Measurements from ENCODE around the gene GNG12.

Gene GNG12

GRCh38 chr1:67745875-67746698 is 87.2 kb downstream of the GNG12 start:
- H3K4me3 ChIP-seq (ENCODE audit: low read depth, low read length) = no peak overlapping the region
- no peak overlapping the region for H2AFZ ChIP-seq (ENCODE audit: low read length, unreplicated experiment)
- H3K27me3 ChIP-seq (ENCODE audit: insufficient read depth, low read length) = no peaks in the 10 kb centered on the region
- peaks cover 72% of the 10 kb centered on the region for H3K4me1 ChIP-seq (ENCODE audit: control insufficient read depth, insufficient read depth, low read length, unreplicated experiment)
- H3K36me3 ChIP-seq (ENCODE audit: insufficient read depth, low read length) = no peaks in the 10 kb centered on the region; the same call in 1 of the 2 replicates
- H3K79me2 ChIP-seq (ENCODE audit: control insufficient read depth, insufficient read depth, low read length, unreplicated experiment) = peaks cover 64% of the 10 kb centered on the region
- H3K27ac ChIP-seq (ENCODE audit: low read depth, low read length) = peak overlapping the region; percentile 97

GRCh38 chr1:67743072-67743725 is 90.1 kb downstream of the GNG12 start:
- Histone ChIP-seq H3K4me1 (ENCODE audit: control insufficient read depth, insufficient read depth, low read length, unreplicated experiment) (peaks cover 50% of the 10 kb centered on the region), H2AFZ (ENCODE audit: low read length, unreplicated experiment) (no peak overlapping the region), H3K79me2 (ENCODE audit: control insufficient read depth, insufficient read depth, low read length, unreplicated experiment) (peaks cover 83% of the 10 kb centered on the region), H3K36me3 (ENCODE audit: insufficient read depth, low read length) (peaks cover 3% of the 10 kb centered on the region; the same call in 1 of the 2 replicates), H3K4me3 (ENCODE audit: low read depth, low read length) (no peak overlapping the region), H3K27me3 (ENCODE audit: insufficient read depth, low read length) (no peaks in the 10 kb centered on the region), H3K27ac (ENCODE audit: low read depth, low read length) (no peak overlapping the region)

GRCh38 chr1:67741736-67742135 is 91.5 kb downstream of the GNG12 start:
- Histone ChIP-seq H2AFZ (ENCODE audit: low read length, unreplicated experiment) (no peak overlapping the region), H3K79me2 (ENCODE audit: control insufficient read depth, insufficient read depth, low read length, unreplicated experiment) (peaks cover 77% of the 10 kb centered on the region)

GRCh38 chr1:67741121-67741520 is 92.1 kb downstream of the GNG12 start:
- H3K36me3 ChIP-seq (ENCODE audit: insufficient read depth, low read length) = peaks cover 3% of the 10 kb centered on the region; the same call in 1 of the 2 replicates

More at GRCh38 chr1:67741736-67742135, 91.5 kb downstream of the GNG12 start:
- Histone ChIP-seq H3K27ac (ENCODE audit: low read depth, low read length) (no peak overlapping the region), H3K4me3 (ENCODE audit: low read depth, low read length) (no peak overlapping the region), H3K4me1 (ENCODE audit: control insufficient read depth, insufficient read depth, low read length, unreplicated experiment) (peaks cover 45% of the 10 kb centered on the region), H3K27me3 (ENCODE audit: insufficient read depth, low read length) (no peaks in the 10 kb centered on the region), H3K36me3 (ENCODE audit: insufficient read depth, low read length) (peaks cover 3% of the 10 kb centered on the region; the same call in 1 of the 2 replicates)

GRCh38 chr1:67740543-67740942 is 92.7 kb downstream of the GNG12 start:
- H3K27ac ChIP-seq (ENCODE audit: low read depth, low read length) = no peak overlapping the region
- H3K4me1 ChIP-seq (ENCODE audit: control insufficient read depth, insufficient read depth, low read length, unreplicated experiment) = peaks cover 47% of the 10 kb centered on the region
- no peaks in the 10 kb centered on the region for H3K27me3 ChIP-seq (ENCODE audit: insufficient read depth, low read length)
- peaks cover 3% of the 10 kb centered on the region; the same call in 1 of the 2 replicates for H3K36me3 ChIP-seq (ENCODE audit: insufficient read depth, low read length)
- peaks cover 70% of the 10 kb centered on the region for H3K79me2 ChIP-seq (ENCODE audit: control insufficient read depth, insufficient read depth, low read length, unreplicated experiment)
- H2AFZ ChIP-seq (ENCODE audit: low read length, unreplicated experiment) = no peak overlapping the region
- no peak overlapping the region for H3K4me3 ChIP-seq (ENCODE audit: low read depth, low read length)

More at GRCh38 chr1:67741121-67741520, 92.1 kb downstream of the GNG12 start:
- Histone ChIP-seq H3K79me2 (ENCODE audit: control insufficient read depth, insufficient read depth, low read length, unreplicated experiment) (peaks cover 75% of the 10 kb centered on the region), H3K27me3 (ENCODE audit: insufficient read depth, low read length) (no peaks in the 10 kb centered on the region), H2AFZ (ENCODE audit: low read length, unreplicated experiment) (no peak overlapping the region), H3K27ac (ENCODE audit: low read depth, low read length) (no peak overlapping the region), H3K4me3 (ENCODE audit: low read depth, low read length) (no peak overlapping the region), H3K4me1 (ENCODE audit: control insufficient read depth, insufficient read depth, low read length, unreplicated experiment) (peaks cover 45% of the 10 kb centered on the region)

- Histone ChIP-seq H3K4me3 (ENCODE audit: low read depth, low read length) (no peak overlapping the region), H3K79me2 (ENCODE audit: control insufficient read depth, insufficient read depth, low read length, unreplicated experiment) (peaks cover 60% of the 10 kb centered on the region), H3K27me3 (ENCODE audit: insufficient read depth, low read length) (no peaks in the 10 kb centered on the region), H3K4me1 (ENCODE audit: control insufficient read depth, insufficient read depth, low read length, unreplicated experiment) (peaks cover 56% of the 10 kb centered on the region), H2AFZ (ENCODE audit: low read length, unreplicated experiment) (no peak overlapping the region), H3K27ac (ENCODE audit: low read depth, low read length) (no peak overlapping the region), H3K36me3 (ENCODE audit: insufficient read depth, low read length) (peaks cover 3% of the 10 kb centered on the region; the same call in 1 of the 2 replicates)
These were observed 93.9 kb downstream of the GNG12 start for GRCh38 chr1:67739361-67739760.

GRCh38 chr1:67738401-67738800 is 94.9 kb downstream of the GNG12 start:
- Histone ChIP-seq H3K27ac (ENCODE audit: low read depth, low read length) (peak overlapping the region; percentile 93), H3K79me2 (ENCODE audit: control insufficient read depth, insufficient read depth, low read length, unreplicated experiment) (peaks cover 60% of the 10 kb centered on the region), H3K4me3 (ENCODE audit: low read depth, low read length) (no peak overlapping the region), H3K4me1 (ENCODE audit: control insufficient read depth, insufficient read depth, low read length, unreplicated experiment) (peaks cover 59% of the 10 kb centered on the region), H2AFZ (ENCODE audit: low read length, unreplicated experiment) (no peak overlapping the region), H3K27me3 (ENCODE audit: insufficient read depth, low read length) (no peaks in the 10 kb centered on the region), H3K36me3 (ENCODE audit: insufficient read depth, low read length) (peaks cover 3% of the 10 kb centered on the region; the same call in 1 of the 2 replicates)

- Histone ChIP-seq H3K4me3 (ENCODE audit: low read depth, low read length) (no peak overlapping the region), H2AFZ (ENCODE audit: low read length, unreplicated experiment) (no peak overlapping the region), H3K27ac (ENCODE audit: low read depth, low read length) (peak overlapping the region; percentile 93), H3K36me3 (ENCODE audit: insufficient read depth, low read length) (peaks cover 3% of the 10 kb centered on the region; the same call in 1 of the 2 replicates), H3K4me1 (ENCODE audit: control insufficient read depth, insufficient read depth, low read length, unreplicated experiment) (peaks cover 60% of the 10 kb centered on the region), H3K27me3 (ENCODE audit: insufficient read depth, low read length) (no peaks in the 10 kb centered on the region), H3K79me2 (ENCODE audit: control insufficient read depth, insufficient read depth, low read length, unreplicated experiment) (peaks cover 59% of the 10 kb centered on the region)
These were observed 95.4 kb downstream of the GNG12 start for GRCh38 chr1:67737875-67738274.

GRCh38 chr1:67736750-67737149 is 96.5 kb downstream of the GNG12 start:
- no peak overlapping the region for H2AFZ ChIP-seq (ENCODE audit: low read length, unreplicated experiment)
- no peaks in the 10 kb centered on the region for H3K27me3 ChIP-seq (ENCODE audit: insufficient read depth, low read length)
- 0 out of 2 replicates have a peak, but pooled peaks cover 3% of the 10 kb centered on the region for H3K36me3 ChIP-seq (ENCODE audit: insufficient read depth, low read length)
- peak overlapping the region; percentile 46; the same call in 1 of the 2 replicates for H3K4me3 ChIP-seq (ENCODE audit: low read depth, low read length)
- H3K27ac ChIP-seq (ENCODE audit: low read depth, low read length) = peak overlapping the region; percentile 93
- peaks cover 66% of the 10 kb centered on the region for H3K79me2 ChIP-seq (ENCODE audit: control insufficient read depth, insufficient read depth, low read length, unreplicated experiment)
- peaks cover 67% of the 10 kb centered on the region for H3K4me1 ChIP-seq (ENCODE audit: control insufficient read depth, insufficient read depth, low read length, unreplicated experiment)

GRCh38 chr1:67735806-67736627 is 97.2 kb downstream of the GNG12 start:
- Histone ChIP-seq H3K27ac (ENCODE audit: low read depth, low read length) (peak overlapping the region; percentile 93), H3K27me3 (ENCODE audit: insufficient read depth, low read length) (no peaks in the 10 kb centered on the region), H3K4me1 (ENCODE audit: control insufficient read depth, insufficient read depth, low read length, unreplicated experiment) (peaks cover 59% of the 10 kb centered on the region), H3K4me3 (ENCODE audit: low read depth, low read length) (peak overlapping the region; percentile 46), H2AFZ (ENCODE audit: low read length, unreplicated experiment) (no peak overlapping the region), H3K36me3 (ENCODE audit: insufficient read depth, low read length) (0 out of 2 replicates have a peak, but pooled peaks cover 3% of the 10 kb centered on the region), H3K79me2 (ENCODE audit: control insufficient read depth, insufficient read depth, low read length, unreplicated experiment) (peaks cover 66% of the 10 kb centered on the region)

Data from ACC112 (cell line).